ENCODE results near the gene STAM.
"Not testable (repeated sequence)": the region's sequence is repeated elsewhere in the genome, so short reads cannot be mapped to it uniquely, and the experiment has no call there.

The STAM gene

DNA sequence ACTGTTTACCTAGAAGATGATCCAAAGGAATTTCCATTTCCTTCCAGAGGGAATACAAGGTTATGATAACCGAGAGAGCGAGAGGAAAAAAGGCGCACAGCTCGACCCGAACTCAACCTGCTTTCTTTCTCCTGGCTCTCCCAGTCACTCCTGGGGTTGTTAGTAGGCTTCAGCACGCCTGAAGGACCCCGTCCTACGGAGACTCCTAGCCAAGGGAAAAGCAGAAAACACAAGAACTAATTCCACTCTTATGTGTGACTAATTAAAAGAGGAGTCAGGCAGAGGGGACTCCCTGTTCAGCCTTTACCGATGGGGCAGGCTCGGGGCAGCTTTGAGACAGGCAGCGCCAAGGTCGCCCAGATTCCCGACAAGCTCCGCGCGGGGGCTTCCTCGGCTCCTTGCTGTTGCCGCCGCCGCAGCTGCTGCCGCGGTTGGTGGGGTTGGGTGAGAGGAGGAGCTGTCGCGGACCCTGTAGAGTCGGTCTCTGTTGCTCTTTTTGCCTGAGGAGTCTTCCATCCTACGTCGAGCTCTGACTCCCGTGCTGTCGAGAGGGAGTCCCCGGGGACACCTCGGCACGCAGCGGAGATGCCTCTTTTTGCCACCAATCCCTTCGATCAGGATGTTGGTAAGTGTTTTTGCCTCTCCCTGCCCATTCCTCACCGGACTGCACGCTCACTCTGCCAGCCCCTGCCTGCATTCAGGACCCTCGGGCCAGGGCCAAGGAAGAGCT lies at the start of gene STAM:
STAM (plus strand) TSS at position 397 of the 730 bp plus-strand sequence; CDS start at position 586, 189 bp downstream.
- peak; percentile 77 to 83 for DNase-seq (ENCODE audit: low read depth in 2 of 2, low spot score in 1 of 2)

DNA sequence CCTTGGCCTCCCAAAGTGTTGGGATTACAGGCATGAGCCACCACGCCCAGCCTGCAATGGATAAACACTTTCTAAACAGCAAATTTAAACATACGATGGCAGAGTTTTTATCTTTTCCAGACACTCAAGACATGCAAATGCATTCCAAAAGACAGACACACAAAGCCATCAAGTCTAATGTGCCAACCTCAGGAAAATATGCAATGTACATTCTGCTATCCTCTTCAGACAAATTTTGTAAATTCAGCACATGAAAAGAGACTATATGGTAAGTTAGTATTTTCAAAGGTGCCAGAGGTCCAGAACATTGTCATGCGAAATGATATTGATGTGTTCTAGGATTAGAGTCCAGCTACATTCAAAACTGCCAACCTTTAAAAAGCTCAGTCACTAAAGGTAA lies 46.6 kb upstream of the STAM start:
- no peak for DNase-seq (ENCODE audit: low read depth in 2 of 2, low spot score in 1 of 2)

DNA sequence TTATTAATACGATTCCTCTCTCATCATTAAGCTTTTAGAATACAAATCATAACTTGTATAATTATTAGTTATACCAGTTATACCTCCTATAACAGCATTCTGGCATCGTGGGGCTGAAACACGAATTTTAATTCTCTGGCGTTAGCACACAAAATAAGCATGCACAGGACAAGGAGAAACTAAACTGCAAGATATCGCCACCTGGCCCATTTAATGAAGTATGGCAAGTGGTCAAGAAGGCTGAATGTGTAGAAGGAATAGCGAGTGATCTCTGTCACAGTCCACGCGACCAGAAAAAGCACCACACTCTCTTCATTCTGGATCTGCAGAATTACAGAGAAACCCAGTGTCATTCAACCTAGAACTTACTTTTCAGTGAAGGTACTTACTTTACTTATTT lies 44.9 kb upstream of the STAM start:
- no peak for DNase-seq (ENCODE audit: low read depth in 2 of 2, low spot score in 1 of 2)

DNA sequence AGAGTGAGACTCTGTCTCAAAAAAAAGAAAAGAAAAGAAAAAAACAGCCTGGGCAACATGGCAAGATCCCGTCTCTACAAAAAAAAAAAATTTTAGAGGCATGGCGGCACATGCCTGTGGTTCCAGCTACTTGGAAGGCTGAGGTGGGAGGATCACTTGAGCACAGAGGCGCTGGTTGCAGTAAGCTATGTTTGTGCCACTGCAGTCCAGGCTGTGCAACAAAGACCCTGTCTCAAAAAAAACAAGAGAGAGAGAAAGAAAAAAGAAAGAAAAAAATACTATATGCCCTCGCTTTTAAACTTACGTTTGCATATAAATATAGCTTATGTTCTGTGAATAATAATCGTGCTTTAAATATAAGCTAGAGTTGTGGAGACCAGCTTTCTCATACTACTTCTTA lies 38.0 kb upstream of the STAM start:
- no peak for DNase-seq (ENCODE audit: low read depth in 2 of 2, low spot score in 1 of 2)

DNA sequence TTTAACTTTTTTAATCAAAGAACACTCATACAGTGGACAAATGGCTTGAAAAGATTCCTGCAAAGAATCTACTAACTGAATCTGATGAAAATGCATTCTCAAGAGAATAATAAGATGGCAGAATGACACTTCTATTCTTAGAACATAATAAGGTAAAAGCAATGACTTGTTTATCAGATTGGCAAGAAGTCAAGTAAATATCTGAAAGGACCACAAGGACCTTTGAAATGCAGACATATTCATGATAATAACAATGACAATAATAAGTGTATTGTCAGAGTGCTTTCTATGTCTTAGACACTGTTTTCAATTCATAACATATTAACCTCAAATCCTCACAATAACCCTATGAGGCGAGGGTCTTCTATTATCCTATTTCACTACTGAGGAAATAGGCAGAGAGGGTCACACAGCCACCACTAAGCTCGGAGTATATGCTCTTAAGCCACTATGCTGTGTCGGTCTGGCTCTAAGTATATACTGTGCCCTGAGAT lies 37.4 kb upstream of the STAM start:
- no peak for DNase-seq (ENCODE audit: low read depth in 2 of 2, low spot score in 1 of 2)

DNA sequence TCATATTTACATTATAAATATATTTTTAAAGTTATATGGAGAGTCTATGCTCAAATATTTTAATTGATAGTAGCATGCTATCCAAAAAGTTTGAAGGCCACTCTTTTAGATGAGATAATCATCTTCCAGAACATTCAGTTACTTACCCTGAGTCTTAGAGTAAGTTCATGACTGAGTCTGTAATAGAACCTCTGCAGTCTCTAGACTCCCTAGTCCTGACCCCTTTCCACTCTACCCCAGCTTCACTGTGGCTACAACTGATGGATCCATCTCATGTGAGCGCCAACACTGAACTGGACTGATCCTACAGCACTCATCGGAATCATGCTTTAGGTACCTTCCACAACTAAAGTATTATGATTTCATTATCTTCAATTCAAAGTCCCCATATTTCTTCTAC lies 36.9 kb upstream of the STAM start:
- no peak for DNase-seq (ENCODE audit: low read depth in 2 of 2, low spot score in 1 of 2)

DNA sequence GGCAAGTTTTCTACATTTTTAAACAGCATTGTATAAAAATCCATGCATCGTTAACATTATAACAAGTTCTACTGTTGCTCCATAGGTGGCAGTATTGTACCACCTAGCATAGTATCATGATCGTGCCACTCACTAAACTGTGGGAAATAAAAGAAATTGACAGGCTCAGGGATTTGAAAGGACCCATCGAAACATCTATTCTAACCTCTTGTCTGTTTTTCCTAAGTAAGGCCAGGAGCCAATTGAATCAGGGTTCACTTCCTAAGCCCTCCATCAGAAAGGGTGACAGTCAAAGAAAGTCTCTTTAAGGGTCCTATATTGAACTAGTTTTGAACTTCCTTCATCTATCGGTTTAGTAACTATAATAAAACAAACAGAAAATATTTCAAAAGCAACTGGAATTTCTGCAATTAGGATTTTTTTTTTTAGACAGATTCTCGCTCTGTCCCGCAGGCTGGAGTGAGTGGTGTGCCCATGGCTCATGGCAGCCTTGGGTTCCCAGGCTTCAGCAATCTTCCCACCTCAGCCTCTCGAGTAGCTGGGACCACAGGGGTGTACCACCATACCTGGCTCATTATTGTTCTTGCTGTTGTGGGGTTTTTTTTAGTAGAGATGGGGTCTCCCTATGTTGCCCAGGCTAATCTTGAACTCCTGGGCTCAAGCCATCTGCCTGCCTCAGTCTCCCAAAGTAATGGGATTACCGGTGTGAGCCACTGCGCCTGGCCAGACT lies 36.2 kb upstream of the STAM start:
- DNase-seq (ENCODE audit: low read depth in 2 of 2, low spot score in 1 of 2) = no peak

DNA sequence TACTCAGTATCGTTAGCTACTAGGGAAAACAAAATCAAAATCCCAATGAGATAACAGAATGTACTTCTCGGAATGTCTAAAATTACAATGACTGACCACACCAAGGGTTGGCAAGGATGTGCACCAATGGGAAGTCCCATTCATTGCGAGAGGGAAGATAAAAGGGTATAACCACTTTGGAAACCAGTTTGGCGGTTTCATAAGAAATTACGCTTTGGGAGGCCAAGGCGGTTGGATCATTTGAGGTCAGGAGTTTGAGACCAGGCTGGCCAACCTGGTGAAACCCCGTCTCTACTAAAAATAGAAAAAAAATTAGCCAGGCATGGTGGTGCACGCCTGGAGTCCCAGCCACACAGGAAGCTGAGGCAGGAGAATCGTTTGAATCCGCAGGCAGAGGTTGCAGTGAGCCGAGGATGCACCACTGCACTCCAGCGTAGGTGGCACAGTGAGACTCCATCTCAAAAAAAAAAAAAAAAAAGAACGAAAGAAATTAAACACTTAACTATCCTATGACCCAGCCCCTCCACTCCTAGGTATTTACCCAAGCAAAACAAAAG lies 34.4 kb upstream of the STAM start:
- DNase-seq (ENCODE audit: low read depth in 2 of 2, low spot score in 1 of 2) = no peak

DNA sequence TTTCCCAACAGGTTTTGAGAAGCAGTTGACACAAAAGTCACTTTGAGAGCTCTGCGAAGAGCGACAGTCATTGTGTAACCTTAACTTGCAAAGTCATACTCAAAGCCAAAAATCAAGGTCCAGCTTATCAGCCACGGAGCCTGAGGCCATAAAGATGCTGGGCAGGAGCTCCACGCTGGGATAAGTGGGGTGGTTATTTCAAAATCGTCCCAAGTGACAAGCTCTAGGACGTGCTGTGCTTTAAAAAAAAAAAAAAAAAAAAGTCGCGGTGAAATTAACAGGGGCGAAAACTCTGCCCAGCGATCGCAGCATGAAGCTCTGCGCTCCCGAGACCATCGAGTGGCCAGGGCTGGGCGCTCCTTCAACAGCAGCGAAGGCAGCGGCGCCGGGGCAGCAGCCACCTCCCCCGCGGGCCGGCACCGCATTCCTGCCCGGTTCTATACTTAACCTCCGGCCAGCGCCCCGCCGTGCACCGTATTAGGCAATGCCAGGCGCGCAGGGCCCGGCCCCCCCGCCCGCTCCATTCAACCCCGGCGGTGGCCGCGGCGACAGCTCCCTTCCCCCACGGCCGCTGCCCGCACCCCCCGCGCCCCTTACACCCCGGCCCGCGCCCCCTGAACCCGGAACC lies 27.4 kb upstream of the STAM start:
- DNase-seq (ENCODE audit: low read depth in 2 of 2, low spot score in 1 of 2) = no peak

DNA sequence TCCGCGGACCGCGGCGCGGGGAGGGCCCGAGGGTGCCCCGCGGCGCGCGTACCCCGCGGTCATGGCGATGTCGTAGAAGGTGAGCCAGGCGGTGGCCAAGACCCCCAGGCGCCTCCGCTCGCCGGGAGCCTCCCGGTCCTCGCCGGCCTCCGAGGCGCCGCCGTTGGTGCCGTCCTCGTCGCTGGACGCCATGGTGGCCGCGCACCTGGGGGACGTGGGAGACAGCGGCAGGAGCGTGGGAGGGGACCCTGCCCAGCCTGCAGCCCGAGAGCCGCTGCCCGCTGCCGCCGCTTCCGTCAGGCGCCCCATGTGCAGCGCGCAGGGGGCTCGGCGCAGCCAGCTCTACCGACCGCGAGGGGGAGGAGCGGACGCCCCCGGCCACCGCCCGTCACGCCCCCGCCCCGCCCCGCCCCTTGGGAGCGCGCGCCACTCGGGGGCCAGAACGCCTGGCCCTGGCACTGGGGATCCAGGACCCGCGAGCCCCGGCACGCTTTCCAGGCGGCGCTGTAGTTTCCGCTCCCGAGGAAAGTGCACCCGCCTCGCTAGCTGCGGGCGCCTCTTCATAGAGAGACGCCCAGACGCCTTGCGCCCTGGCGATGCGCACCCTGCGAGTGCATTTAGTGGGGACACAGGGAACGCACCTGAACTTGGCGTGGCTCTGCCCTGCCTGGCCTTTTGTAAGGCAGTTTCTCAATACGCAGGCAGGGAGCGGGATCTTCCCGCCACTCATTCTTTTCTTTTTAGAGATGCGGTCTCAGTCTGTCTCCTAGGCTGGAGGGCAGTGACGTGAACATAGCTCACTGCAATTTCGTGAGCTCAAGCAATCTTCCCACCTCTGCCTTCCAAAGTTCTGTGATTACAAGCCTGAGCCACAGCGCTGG lies 26.7 kb upstream of the STAM start, which contains the start of gene HACD1:
HACD1 (minus strand) TSS at position 344 of the 881 bp plus-strand sequence; CDS start at position 309, 35 bp downstream.
- DNase-seq (ENCODE audit: low read depth in 2 of 2, low spot score in 1 of 2) = no peak

DNA sequence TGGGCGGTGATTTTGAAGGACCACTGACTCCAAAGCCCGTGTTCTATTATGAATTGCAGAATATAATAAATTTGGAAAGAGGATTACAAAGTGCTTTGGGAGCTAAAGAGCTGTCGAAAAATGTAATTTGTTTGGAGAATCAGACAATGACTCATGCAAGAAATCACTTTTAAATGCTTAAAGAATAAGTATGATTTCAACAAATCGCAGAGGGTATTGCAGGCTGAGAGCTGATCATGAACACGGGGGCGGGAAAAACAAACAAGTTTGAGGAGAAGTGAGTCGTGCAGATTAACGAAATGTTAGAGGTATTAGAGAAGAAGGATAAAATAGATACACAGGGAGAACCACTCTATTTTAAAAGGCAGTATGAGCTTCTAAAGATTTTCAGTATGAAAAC lies 21.9 kb upstream of the STAM start:
- no peak for DNase-seq (ENCODE audit: low read depth in 2 of 2, low spot score in 1 of 2)

DNA sequence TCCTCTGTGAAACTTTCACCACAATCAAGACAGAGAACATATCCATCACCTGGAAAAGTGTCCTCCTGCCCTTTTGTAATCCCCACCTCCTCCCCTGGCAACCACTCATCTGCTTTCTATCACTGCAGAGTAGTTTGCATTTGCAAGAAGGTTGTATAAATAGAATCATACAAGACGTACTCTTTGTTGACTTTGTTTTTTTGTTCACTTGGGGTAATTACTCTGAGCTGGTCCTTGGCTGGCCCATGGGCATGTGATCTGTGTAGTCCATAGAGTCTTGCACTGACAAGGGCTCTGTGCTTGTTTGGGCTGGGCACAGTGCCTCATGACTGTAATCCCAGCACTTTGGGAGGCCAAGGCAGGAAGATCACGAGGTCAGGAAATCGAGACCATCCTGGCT lies 19.0 kb upstream of the STAM start:
- DNase-seq (ENCODE audit: low read depth in 2 of 2, low spot score in 1 of 2) = no peak

DNA sequence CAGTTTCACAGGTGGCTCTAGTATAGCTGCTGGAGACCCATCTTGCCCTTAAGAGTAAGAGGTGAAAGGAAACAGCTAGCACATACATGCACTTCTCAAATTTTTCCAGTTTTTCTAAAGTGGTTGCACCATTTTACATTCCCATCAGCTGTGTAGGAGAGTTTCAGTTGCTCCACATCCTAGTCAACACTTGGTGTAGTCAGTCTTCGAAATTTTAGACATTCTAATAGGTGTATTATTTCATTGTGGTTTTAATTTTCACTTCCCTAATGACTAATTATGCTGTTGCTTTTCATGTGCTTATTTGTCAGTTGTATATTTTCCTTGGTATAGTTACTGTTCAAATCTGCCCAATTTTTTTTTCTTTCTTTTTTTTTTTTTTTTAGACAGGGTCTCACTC lies 17.3 kb upstream of the STAM start:
- no peak for DNase-seq (ENCODE audit: low read depth in 2 of 2, low spot score in 1 of 2)

DNA sequence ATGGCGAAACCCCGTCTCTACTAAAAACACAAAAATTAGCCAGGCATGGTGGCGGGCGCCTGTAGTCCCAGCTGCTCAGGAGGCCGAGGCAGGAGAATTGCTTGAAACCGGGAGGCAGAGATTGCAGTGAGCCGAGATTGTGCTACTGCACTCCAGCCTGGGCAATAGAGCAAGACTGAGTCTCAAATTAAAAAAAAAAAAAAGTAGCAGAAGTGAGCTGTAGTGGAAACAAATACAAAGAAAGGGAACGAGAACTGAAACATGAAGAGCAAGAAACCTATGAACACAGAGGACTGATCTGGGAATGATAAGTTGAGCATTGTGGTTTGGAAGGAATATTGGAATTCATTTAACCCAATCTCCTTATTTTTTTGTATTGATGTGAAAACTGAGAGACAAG lies 11.4 kb upstream of the STAM start:
- DNase-seq (ENCODE audit: low read depth in 2 of 2, low spot score in 1 of 2) = not testable (repeated sequence)

DNA sequence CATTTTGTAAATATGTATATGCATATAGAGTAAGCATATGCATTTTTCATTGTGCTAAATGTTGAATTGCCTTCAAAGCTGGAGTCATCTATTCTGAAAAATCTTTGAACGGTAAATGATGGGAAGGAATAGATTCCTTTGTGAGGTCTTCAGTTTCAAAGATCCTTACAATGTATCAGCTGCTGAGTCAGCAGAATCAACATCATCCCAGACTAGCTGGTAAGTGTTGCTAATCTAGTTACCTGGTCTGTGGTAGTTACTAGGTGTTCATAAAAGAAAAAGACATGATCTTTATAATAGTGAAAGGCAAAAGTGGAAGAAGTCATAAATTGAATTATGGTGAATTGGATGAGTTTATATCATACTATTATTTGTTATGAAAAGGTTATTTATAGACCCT lies 10.6 kb upstream of the STAM start:
- no peak for DNase-seq (ENCODE audit: low read depth in 2 of 2, low spot score in 1 of 2)

DNA sequence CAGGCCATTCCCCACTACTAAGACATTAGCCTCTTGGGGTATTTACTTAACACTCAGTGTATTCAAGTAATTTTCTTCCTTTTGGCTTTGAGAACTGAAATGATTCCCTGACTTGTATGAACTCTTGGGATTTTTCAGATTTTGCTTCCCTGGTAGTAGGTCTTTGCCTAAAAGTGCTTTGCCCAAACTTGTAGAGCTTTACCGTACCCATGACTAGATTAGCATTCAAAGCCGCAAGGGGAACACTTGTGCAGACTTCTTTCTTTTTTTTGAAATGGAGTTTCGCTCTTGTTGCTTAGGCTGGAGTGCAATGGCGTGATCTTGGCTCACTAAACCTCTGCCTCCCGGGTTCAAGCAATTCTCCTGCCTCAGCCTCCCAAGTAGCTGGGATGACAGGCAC lies 6.1 kb upstream of the STAM start:
- no peak for DNase-seq (ENCODE audit: low read depth in 2 of 2, low spot score in 1 of 2)

DNA sequence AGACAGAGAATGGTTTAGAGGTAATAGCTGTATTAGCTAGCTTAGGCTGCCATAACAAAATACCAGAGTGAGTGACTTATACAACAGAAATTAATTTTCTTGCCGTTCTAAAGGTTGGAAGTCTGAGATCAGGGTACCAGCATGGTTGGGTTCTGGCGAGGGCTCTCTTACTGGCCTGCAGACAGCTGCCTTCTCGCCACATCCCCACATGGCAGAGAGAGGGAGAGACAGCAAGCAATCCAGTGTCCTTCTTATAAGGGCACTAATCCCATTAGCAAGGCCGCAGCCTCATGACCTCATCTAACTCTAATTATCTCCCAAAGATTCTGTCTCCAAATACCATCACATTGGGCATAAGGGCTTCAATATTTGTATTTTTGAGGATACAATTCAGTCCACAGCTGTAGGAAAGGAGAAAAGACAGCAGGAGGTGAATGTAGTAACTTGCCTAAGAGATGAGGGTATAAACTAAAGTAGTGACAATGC lies 3.6 kb upstream of the STAM start:
- no peak for DNase-seq (ENCODE audit: low read depth in 2 of 2, low spot score in 1 of 2)

DNA sequence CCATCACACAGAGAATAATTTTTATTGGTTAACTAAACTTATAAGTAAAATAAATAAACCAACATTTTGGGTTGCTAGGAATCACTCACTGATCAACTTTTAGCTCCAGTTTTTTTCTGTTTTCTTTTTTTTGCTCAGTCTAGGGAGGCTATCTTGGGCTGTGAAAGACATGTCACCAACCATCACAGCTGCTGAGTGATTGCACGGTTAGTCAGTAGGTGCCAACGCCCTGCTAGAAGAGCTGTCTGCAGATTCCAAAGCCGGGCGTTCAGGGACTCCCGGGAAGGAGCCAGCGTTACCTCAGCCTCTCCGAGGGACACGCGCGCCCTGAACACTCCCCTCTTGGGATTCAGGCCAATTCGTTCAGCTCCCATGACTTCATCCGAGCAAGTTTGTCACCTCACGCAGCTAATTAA lies 604 bp upstream of the STAM start:
- no peak for DNase-seq (ENCODE audit: low read depth in 2 of 2, low spot score in 1 of 2)

DNA sequence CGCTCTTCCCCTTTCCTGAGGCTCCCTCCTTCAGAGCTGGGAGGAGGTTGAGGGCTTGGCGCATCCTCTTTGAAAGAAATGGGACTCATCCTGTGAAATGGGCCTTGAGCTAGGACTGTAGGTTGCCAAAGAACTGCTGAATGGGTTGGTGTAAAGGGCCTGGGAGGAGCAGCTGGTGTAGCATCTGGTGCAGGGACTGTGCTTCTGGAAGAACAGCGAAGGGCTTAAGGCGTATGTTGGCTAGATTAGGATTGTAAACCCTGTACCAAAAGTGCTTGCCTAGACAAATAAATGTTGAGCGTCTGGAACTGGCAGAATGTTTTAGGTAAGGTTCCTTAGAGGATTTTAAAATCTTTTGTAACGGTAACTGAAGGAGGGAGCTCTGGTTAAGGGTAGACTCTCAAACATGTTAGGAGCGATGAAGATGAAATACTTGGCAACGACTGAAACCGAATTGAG lies 563 bp downstream of the STAM start:
- no peak for DNase-seq (ENCODE audit: low read depth in 2 of 2, low spot score in 1 of 2)

DNA sequence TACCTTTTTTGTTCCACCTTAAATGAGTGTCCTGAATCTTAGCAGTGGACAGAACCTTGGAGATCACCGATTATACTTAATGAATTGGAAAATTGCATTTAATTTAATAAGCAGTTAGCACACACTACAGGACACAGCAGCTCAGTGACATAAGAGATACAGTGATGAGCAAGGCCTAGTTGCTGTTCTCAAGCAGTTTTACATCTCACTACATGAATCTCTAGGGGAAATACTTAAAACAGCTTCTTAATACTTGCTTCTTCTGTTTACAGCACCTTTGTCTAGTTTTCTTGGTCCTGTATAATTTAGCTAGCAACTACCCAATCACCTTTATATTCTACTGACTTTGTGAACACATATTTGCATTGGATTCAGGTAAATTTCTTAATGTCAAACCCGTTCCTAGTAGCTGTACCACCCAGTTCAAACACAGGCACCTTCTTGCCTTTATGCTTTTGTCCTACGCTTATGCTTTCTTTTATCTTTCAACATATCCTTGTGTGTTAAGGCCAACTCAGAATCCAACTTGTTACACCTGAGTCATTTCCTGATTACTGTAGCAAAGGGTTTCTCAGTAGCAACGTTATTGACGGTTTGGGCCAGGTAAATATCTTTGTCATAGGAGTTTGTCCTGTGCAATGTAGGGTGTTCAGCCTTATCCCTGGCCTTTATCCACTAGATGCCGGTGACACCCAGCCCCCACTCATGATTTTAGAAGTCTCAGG lies 1.8 kb downstream of the STAM start:
- no peak for DNase-seq (ENCODE audit: low read depth in 2 of 2, low spot score in 1 of 2)
